ENCODE data around the gene PCAT7. TPM values are rescaled to one million over a fixed set of nuclear protein-coding genes. Genes with fewer than 3 reads are reported as not detected.

The PCAT7 gene
- total and polyA plus RNA-seq, 2 donors (not counting 3 experiments of a cell fraction or from before 2014, with no cell fraction given) = not detected

GRCh38 chr9:94600715-94601114 is 45.8 kb downstream of the PCAT7 start:
- H3K9me1 ChIP-seq (replicated peaks; ENCODE audit: control insufficient read depth, extremely low read depth, insufficient read depth, low read length) = no peaks in the 10 kb centered on the region
- dilution Hi-C loops (cut with MboI; ENCODE audit: extremely low pct_ligation_motif_present, low sequenced_read_pairs) (no loop called here), intact Hi-C loops (cut with micrococcal nuclease) (loop anchor here (10.0 kb wide), 2 partner anchors 386 to 586 kb away; no protein-coding TSS in a partner anchor)
- no peaks in the 10 kb centered on the region for H3K79me2 ChIP-seq (ENCODE audit: control insufficient read depth, insufficient read depth, low read length)
- H3K4me2 ChIP-seq (ENCODE audit: insufficient read depth, low read length) = no peak overlapping the region
- H3K4me1 ChIP-seq (ENCODE audit: control insufficient read depth, extremely low read depth, insufficient read depth, low read length) = no peaks in the 10 kb centered on the region
- H4K20me1 ChIP-seq (replicated peaks; ENCODE audit: control insufficient read depth, extremely low read depth, insufficient read depth, low read length) = no peaks in the 10 kb centered on the region
- no peak overlapping the region for H3K27ac ChIP-seq (ENCODE audit: insufficient read depth, low read depth, low read length)
- FAIRE-seq (no peak), DNase-seq (ENCODE audit: low read depth, low spot score) (no peak)
- no peaks in the 10 kb centered on the region for H3K9me3 ChIP-seq (replicated peaks; ENCODE audit: control insufficient read depth, insufficient read depth, low read length)
- no peak overlapping the region for H3K9ac ChIP-seq (replicated peaks; ENCODE audit: extremely low read depth, insufficient read depth, low read length)
- no peak overlapping the region for H3K4me3 ChIP-seq (replicated peaks in 1 of 3; ENCODE audit: insufficient read depth in 1 of 3, low read depth in 1 of 3, low read length in 3 of 3)
- POLR2A ChIA-PET = no interaction called here
- no peak overlapping the region for H2AFZ ChIP-seq (ENCODE audit: low read depth, low read length)
- no TSS peak for BruUV-seq (replicated peaks)
- TF ChIP-seq MAX (IDR thresholded peaks at IDR 0.05; ENCODE audit: insufficient read depth, insufficient read length) (no peak), GATA2 (IDR thresholded peaks at IDR 0.05; ENCODE audit: insufficient read depth, insufficient read length, low read depth, low read length) (no peak), JUN (IDR thresholded peaks at IDR 0.05; ENCODE audit: borderline replicate concordance, insufficient read depth, insufficient read length, low read depth) (no peak), CTCF (IDR thresholded peaks at IDR 0.05; ENCODE audit: extremely low read depth in 1 of 2, insufficient read depth in 1 of 2, low read depth in 1 of 2, low read length in 2 of 2) (no peak), POLR2AphosphoS5 (IDR thresholded peaks at IDR 0.05; ENCODE audit: insufficient read depth, low read depth, low read length) (no peak), EZH2 (IDR thresholded peaks at IDR 0.05; ENCODE audit: borderline replicate concordance, low read depth, low read length, severe bottlenecking) (no peak), MYC (IDR thresholded peaks at IDR 0.05; ENCODE audit: low read depth, low read length) (no peak), FOS (IDR thresholded peaks at IDR 0.05; ENCODE audit: borderline replicate concordance, insufficient read depth, low read length) (no peak), POLR2A (IDR thresholded peaks at IDR 0.05; ENCODE audit: low read depth, low read length) (no peak)
- no peaks in the 10 kb centered on the region for H3K27me3 ChIP-seq (ENCODE audit: control insufficient read depth in 2 of 2, insufficient read depth in 2 of 2, low read length in 2 of 2)
- CTCF ChIA-PET = no interaction called here
- H3K36me3 ChIP-seq (ENCODE audit: control insufficient read depth in 2 of 2, extremely low read depth in 1 of 2, insufficient read depth in 2 of 2, low read length in 2 of 2) = no peaks in the 10 kb centered on the region
